ENCODE results near the gene PRSS8. TPM values are rescaled to one million over a fixed set of nuclear protein-coding genes. Genes with fewer than 3 reads are reported as not detected.
A peak's percentile ranks its signal among the peaks of the same experiment; 100 is the strongest.
"Not testable (repeated sequence)": the region's sequence is repeated elsewhere in the genome, so short reads cannot be mapped to it uniquely, and the experiment has no call there.

PRSS8 gene
- total RNA-seq, 2 experiments from 2014 or later = not detected

GRCh38 chr16:31105677-31106213 is 29.8 kb downstream of the PRSS8 start:
- Mint-ChIP-seq H3K4me1 (ENCODE audit: low read depth) (peaks cover 27% of the 10 kb centered on the region), H3K27me3 (ENCODE audit: low read depth) (no peaks in the 10 kb centered on the region), H3K27ac (no peak overlapping the region), H3K9me3 (no peaks in the 10 kb centered on the region), H3K36me3 (ENCODE audit: low read depth) (peaks cover 9% of the 10 kb centered on the region), H3K4me3 (peak overlapping the region; percentile 39)
- CTCF ChIA-PET = no interaction called here
- intact Hi-C loops (cut with micrococcal nuclease) = loop anchor here (2.0 kb wide), 1 partner anchor 37 kb away; no protein-coding TSS in a partner anchor
- peak; percentile 82 for DNase-seq

DNA sequence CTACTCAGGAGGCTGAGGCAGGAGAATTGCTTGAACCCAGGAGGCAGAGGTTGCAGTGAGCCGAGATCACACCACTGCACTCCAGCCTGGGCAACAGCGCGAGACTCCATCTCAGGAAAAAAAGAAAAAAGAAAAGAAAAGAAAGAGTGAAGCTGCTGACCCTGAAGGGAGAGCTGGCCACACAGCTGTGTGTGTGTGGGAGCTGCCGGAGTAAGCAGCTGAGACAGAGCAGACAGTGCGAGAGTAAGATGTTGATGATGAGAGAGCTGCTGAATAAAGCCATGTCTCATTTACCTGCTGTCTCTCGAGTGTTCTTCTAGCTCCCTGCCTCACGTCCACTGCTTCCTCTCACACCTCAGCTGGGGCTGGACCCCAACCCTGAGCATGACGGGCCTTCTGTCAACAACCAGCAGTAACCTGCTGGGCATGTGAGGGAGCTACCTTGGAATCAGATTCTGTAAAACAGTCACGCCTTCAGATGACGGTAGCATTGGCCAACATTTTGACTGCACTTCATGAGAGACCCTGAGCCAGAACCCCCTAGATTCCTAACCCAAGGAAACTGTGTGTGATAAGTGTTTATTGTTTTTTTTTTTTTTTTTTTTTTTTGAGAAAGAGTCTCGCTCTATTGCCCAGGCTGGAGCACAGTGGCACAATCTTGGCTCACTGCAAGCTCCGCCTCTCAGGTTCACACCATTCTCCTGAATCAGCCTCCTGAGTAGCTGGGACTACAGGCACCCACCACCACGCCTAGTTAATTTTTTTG is 34.5 kb downstream of the PRSS8 start:
- H3K27me3 Mint-ChIP-seq (ENCODE audit: low read depth); H3K9me3 Mint-ChIP-seq; H3K27ac Mint-ChIP-seq; H3K36me3 Mint-ChIP-seq (ENCODE audit: low read depth); H3K4me1 Mint-ChIP-seq (ENCODE audit: low read depth); H3K4me3 Mint-ChIP-seq; DNase-seq; intact Hi-C loops (cut with micrococcal nuclease): not testable (repeated sequence)
- CTCF ChIA-PET = interaction anchor here (0.7 to 2.1 kb wide), 4 partner anchors 42 to 118 kb away, joined by 3 to 9 read pairs (median 3); partner anchors contain the start of gene HSD3B7

DNA sequence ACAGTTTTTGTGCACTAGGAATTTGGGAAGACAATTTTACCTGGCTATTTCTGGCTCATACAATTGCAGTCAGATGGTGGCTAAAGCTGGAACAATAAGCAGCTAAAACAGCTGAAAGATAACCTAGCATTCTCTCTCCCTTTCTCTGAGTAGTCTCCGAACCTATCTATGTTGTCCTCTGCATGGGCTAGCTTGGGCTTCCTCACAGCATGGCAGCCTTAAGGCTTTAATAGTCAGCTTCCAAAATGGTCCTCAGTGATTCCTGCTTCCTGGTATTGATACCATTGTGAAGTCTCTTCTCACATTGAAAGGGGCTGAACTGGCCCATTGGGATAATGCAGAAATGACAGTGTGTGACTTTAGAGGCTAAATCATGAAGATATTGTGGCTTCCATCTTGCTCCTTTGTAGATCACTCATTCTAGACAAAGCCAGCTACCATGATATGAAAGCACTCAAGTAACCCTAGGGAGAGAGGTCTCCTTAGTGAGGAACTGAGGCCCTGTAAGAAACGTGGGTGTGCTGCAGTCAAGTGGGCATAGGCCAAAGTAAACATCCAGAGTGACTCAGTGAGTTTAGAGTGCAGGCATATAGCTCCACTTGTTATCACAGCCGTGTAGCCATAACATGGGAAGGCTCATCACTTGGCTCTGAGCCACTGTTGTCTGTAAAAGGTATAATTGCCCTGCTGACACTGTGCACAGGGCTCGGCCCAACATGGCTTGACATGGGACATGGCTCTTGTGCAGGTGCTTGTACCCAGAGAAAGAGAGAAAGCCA is 35.5 kb downstream of the PRSS8 start:
- peaks cover 7% of the 10 kb centered on the region for H3K4me1 Mint-ChIP-seq (ENCODE audit: low read depth)
- CTCF ChIA-PET = interaction anchor here (1.0 to 2.1 kb wide), 3 partner anchors 42 to 117 kb away, joined by 3 to 9 read pairs (median 5); partner anchors contain the start of gene HSD3B7

GRCh38 chr16:31094424-31095120 is 41.0 kb downstream of the PRSS8 start, which contains the start of gene VKORC1:
VKORC1 (minus strand) TSS chr16:31094797; CDS start chr16:31094729, 68 bp downstream.
- Mint-ChIP-seq H3K4me3 (peak within 1 kb of the TSS; percentile 89), H3K27me3 (ENCODE audit: low read depth) (no peaks in the 10 kb centered on the region), H3K27ac (peak within 1 kb of the TSS; percentile 83), H3K4me1 (ENCODE audit: low read depth) (peaks cover 31% of the 10 kb centered on the region), H3K9me3 (no peaks in the 10 kb centered on the region), H3K36me3 (ENCODE audit: low read depth) (peaks cover 5% of the 10 kb centered on the region)
- DNase-seq = peak; percentile 95
- intact Hi-C loops (cut with micrococcal nuclease) = loop anchor here (1.0 to 10.0 kb wide), 9 partner anchors 14 to 220 kb away; partner anchors contain the start of genes BCKDK, FUS, HSD3B7 and KAT8
- CTCF ChIA-PET = interaction anchor here (1.0 to 2.0 kb wide), 3 partner anchors 48 to 141 kb away, joined by 3 to 7 read pairs (median 4); no protein-coding TSS in a partner anchor

More for the DNA sequence above, 35.5 kb downstream of the PRSS8 start:
- no peaks in the 10 kb centered on the region for H3K27me3 Mint-ChIP-seq (ENCODE audit: low read depth)
- no peak overlapping the region for H3K4me3 Mint-ChIP-seq
- DNase-seq = no peak
- H3K27ac Mint-ChIP-seq = no peak overlapping the region
- no peaks in the 10 kb centered on the region for H3K36me3 Mint-ChIP-seq (ENCODE audit: low read depth)
- no peaks in the 10 kb centered on the region for H3K9me3 Mint-ChIP-seq
- intact Hi-C loops (cut with micrococcal nuclease) = loop anchor here (10.0 kb wide), 1 partner anchor 225 kb away; no protein-coding TSS in a partner anchor

GRCh38 chr16:31094088-31094423 is 41.5 kb downstream of the PRSS8 start:
- H3K9me3 Mint-ChIP-seq = no peaks in the 10 kb centered on the region
- H3K4me3 Mint-ChIP-seq = peak overlapping the region; percentile 89
- CTCF ChIA-PET = interaction anchor here (1.0 to 2.0 kb wide), 2 partner anchors 48 to 108 kb away, joined by 3 to 7 read pairs; no protein-coding TSS in a partner anchor
- peaks cover 7% of the 10 kb centered on the region for H3K36me3 Mint-ChIP-seq (ENCODE audit: low read depth)
- intact Hi-C loops (cut with micrococcal nuclease) = loop anchor here (1.0 to 10.0 kb wide), 8 partner anchors 15 to 219 kb away; partner anchors contain the start of genes BCKDK, FUS, KAT8 and SETD1A
- peaks cover 31% of the 10 kb centered on the region for H3K4me1 Mint-ChIP-seq (ENCODE audit: low read depth)
- no peaks in the 10 kb centered on the region for H3K27me3 Mint-ChIP-seq (ENCODE audit: low read depth)
- peak overlapping the region; percentile 83 for H3K27ac Mint-ChIP-seq
- DNase-seq = peak; percentile 12

GRCh38 chr16:31093132-31093703 is 42.3 kb downstream of the PRSS8 start:
- H3K4me1 Mint-ChIP-seq (ENCODE audit: low read depth) = peaks cover 31% of the 10 kb centered on the region
- intact Hi-C loops (cut with micrococcal nuclease) = loop anchor here (10.0 kb wide), 1 partner anchor 218 kb away; no protein-coding TSS in a partner anchor
- H3K27me3 Mint-ChIP-seq (ENCODE audit: low read depth) = no peaks in the 10 kb centered on the region
- CTCF ChIA-PET = interaction anchor here (1.0 to 1.7 kb wide), 4 partner anchors 15 to 139 kb away, joined by 3 to 6 read pairs (median 3); partner anchors contain the start of gene ZNF668
- peak overlapping the region; percentile 89 for H3K4me3 Mint-ChIP-seq
- H3K9me3 Mint-ChIP-seq = no peaks in the 10 kb centered on the region
- peak; percentile 21 for DNase-seq
- peaks cover 7% of the 10 kb centered on the region for H3K36me3 Mint-ChIP-seq (ENCODE audit: low read depth)
- H3K27ac Mint-ChIP-seq = no peak overlapping the region

- peak overlapping the region; percentile 12 for H3K4me3 Mint-ChIP-seq
- H3K27ac Mint-ChIP-seq = no peak overlapping the region
- DNase-seq = no peak
- H3K36me3 Mint-ChIP-seq (ENCODE audit: low read depth) = peaks cover 7% of the 10 kb centered on the region
- intact Hi-C loops (cut with micrococcal nuclease) = loop anchor here (10.0 kb wide), 1 partner anchor 218 kb away; no protein-coding TSS in a partner anchor
- CTCF ChIA-PET = interaction anchor here (0.7 to 1.7 kb wide), 7 partner anchors 14 to 190 kb away, joined by 3 to 6 read pairs (median 3); partner anchors contain the start of genes HSD3B7 and ZNF668
- H3K4me1 Mint-ChIP-seq (ENCODE audit: low read depth) = peaks cover 31% of the 10 kb centered on the region
- H3K27me3 Mint-ChIP-seq (ENCODE audit: low read depth) = no peaks in the 10 kb centered on the region
- no peaks in the 10 kb centered on the region for H3K9me3 Mint-ChIP-seq
These were observed 43.2 kb downstream of the PRSS8 start for GRCh38 chr16:31092330-31092729.

GRCh38 chr16:31090540-31090939 is 45.0 kb downstream of the PRSS8 start:
- CTCF ChIA-PET = no interaction called here
- no peak for DNase-seq
- H3K4me3 Mint-ChIP-seq = no peak overlapping the region
- H3K27me3 Mint-ChIP-seq (ENCODE audit: low read depth) = no peaks in the 10 kb centered on the region
- intact Hi-C loops (cut with micrococcal nuclease) = loop anchor here (10.0 kb wide), 1 partner anchor 216 kb away; no protein-coding TSS in a partner anchor
- H3K36me3 Mint-ChIP-seq (ENCODE audit: low read depth) = peaks cover 7% of the 10 kb centered on the region
- no peak overlapping the region for H3K27ac Mint-ChIP-seq
- H3K9me3 Mint-ChIP-seq = no peaks in the 10 kb centered on the region
- H3K4me1 Mint-ChIP-seq (ENCODE audit: low read depth) = peaks cover 28% of the 10 kb centered on the region

DNA sequence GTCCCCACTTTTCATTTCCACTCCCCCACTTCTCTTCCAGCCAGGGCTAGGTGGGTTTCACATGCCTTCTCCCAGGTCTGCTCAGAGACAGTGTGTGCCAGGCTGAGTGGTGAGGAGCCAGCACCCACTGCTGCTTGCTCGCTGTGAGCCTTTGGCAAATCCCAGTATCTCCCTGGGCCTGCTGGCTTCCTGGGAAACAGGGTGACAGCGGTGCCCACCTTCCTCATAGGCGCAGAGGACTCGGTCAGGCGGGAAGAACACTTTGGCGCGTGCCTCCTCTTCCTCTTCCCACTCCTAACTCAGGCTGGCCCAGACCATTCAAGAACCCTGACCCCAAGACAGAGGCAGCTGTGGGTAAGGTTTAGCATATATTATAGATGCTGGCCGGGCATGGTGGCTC is 46.3 kb downstream of the PRSS8 start:
- Mint-ChIP-seq H3K27me3 (ENCODE audit: low read depth) (no peaks in the 10 kb centered on the region), H3K4me1 (ENCODE audit: low read depth) (peaks cover 17% of the 10 kb centered on the region), H3K36me3 (ENCODE audit: low read depth) (peaks cover 7% of the 10 kb centered on the region), H3K4me3 (no peak overlapping the region), H3K27ac (no peak overlapping the region), H3K9me3 (no peaks in the 10 kb centered on the region)
- DNase-seq = no peak
- CTCF ChIA-PET = no interaction called here
- intact Hi-C loops (cut with micrococcal nuclease) = no loop called here

DNA sequence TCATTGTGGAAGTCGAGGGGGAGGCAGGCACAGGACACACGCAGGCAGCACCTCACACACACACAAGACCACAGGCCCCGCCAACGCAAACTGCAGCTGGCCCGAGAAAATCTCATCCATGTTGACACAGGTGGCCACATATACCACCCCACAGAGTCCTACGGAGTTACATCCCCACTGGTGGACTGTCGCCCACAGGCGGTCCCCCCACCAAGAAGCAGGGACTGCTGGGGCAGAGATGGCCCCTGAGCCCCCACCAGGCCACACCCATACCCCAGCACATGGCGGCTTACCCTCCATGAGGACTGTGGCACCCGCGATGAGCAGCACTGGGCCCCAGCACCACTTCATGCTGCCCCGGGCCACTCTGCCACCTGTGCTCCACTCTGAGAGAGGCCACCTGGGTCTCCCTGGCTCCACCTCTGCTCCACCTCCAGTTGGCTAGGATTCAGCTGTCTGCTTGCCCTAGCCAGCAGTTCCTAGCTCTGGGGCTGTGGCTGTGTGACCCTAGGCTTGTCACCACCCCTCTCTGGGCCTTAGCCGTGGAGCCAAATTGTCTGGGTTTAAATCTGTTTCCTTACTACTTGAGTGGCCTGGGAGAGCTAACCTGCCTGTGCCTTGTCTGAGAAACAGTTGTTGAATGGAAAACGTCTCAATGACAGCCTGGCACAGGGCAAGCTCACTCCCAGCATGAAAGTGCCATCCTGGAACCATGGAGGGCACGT is 46.9 kb downstream of the PRSS8 start, which contains the start of gene PRSS53:
PRSS53 (minus strand) TSS at position 485 of the 725 bp plus-strand sequence; CDS start at position 351, 134 bp downstream.
- H3K27ac Mint-ChIP-seq = no peak within 1 kb of the TSS
- no peak for DNase-seq
- H3K4me1 Mint-ChIP-seq (ENCODE audit: low read depth) = peaks cover 14% of the 10 kb centered on the region
- H3K27me3 Mint-ChIP-seq (ENCODE audit: low read depth) = no peaks in the 10 kb centered on the region
- CTCF ChIA-PET = no interaction called here
- intact Hi-C loops (cut with micrococcal nuclease) = no loop called here
- H3K9me3 Mint-ChIP-seq = no peaks in the 10 kb centered on the region
- no peak within 1 kb of the TSS for H3K4me3 Mint-ChIP-seq
- peaks cover 7% of the 10 kb centered on the region for H3K36me3 Mint-ChIP-seq (ENCODE audit: low read depth)
